ENCODE measurements around the gene NAT8L. TPM values are rescaled to one million over a fixed set of nuclear protein-coding genes. Genes with fewer than 3 reads are reported as not detected.
A peak's percentile ranks its signal among the peaks of the same experiment; 100 is the strongest.

NAT8L gene
- total RNA-seq, 1 experiment from 2014 or later, result 13.9 TPM

DNA sequence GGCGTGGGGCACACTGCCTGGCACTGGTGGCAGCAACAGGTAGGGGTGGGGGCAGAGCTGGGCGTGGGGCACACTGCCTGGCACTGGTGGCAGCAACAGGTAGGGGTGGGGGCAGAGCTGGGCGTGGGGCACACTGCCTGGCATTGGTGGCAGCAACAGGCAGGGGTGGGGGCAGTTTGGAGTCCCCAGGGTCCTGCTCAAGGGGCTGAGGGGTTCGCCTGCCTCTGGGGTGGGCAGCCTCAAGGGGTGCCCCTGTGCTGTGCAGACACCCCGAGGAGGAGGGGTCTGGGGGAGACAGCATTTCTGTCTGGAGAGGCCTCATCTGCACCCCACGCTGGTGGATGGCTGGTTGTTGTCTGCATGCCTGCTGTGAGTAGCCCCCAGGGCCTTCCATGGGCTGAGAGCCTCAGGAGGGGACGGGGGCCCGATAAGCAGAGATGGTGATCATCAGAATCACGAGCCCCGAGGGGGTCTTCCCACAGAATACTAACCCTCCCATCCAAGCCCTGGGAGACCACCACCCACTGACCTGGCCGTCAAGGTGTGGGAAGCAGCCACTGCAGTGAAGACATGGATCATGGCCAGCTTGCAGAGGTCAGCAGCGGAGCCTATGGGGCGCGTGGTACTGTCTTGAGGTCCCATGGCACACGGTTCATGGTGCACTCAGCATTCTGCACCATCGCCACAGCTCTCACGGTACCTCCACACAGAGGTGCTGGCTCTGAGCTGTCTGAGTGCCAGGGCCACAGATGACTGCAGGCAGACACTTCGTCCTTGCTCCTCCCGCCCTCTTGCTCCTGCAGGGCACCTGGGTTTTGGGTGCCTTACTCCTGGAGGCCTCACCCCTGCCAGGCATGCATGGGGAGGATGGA is 21.5 kb downstream of the NAT8L start:
- Histone ChIP-seq H2BK5ac (ENCODE audit: insufficient read length, low read length) (no peak overlapping the region), H3K14ac (ENCODE audit: insufficient read depth, low read length) (no peak overlapping the region), H3K27me3 (ENCODE audit: insufficient read depth, low read length) (no peaks in the 10 kb centered on the region), H3K4me1 (ENCODE audit: insufficient read depth, low read length) (no peaks in the 10 kb centered on the region), H2BK120ac (ENCODE audit: low read depth, low read length, poor library complexity, severe bottlenecking) (no peak overlapping the region), H4K8ac (replicated peaks; ENCODE audit: insufficient read length, low read depth, low read length) (no peak overlapping the region), H3K4ac (ENCODE audit: low read depth, low read length) (no peak overlapping the region), H3T11ph (ENCODE audit: low read length) (no peak overlapping the region), H3K9ac (ENCODE audit: extremely low read depth, insufficient read length, low read length) (no peak overlapping the region), H2AFZ (ENCODE audit: low read length) (no peak overlapping the region), H3K56ac (ENCODE audit: insufficient read length, low read depth, low read length) (no peak overlapping the region), H2BK15ac (ENCODE audit: low read depth, low read length) (no peak overlapping the region), H4K5ac (ENCODE audit: insufficient read length, low read depth, low read length) (no peak overlapping the region), H3K27ac (ENCODE audit: insufficient read length, low read depth, low read length) (no peak overlapping the region), H3K18ac (ENCODE audit: insufficient read length, low read depth, low read length) (peak overlapping the region; percentile 23), H3K23me2 (ENCODE audit: insufficient read length, low read depth, low read length, poor library complexity, severe bottlenecking) (no peaks in the 10 kb centered on the region), H3K9me3 (ENCODE audit: control insufficient read depth, low read depth, low read length) (no peaks in the 10 kb centered on the region), H3K79me1 (ENCODE audit: insufficient read depth, low read depth, low read length, poor library complexity, severe bottlenecking) (no peaks in the 10 kb centered on the region), H4K20me1 (ENCODE audit: control insufficient read depth, insufficient read depth, insufficient read length) (no peaks in the 10 kb centered on the region), H3K23ac (ENCODE audit: insufficient read length, low read depth, low read length) (no peak overlapping the region), H4K91ac (ENCODE audit: insufficient read length, low read depth, low read length) (no peak overlapping the region), H3K79me2 (ENCODE audit: insufficient read depth, low read length) (no peaks in the 10 kb centered on the region), H2BK20ac (ENCODE audit: low read depth, low read length, poor library complexity, severe bottlenecking) (no peak overlapping the region), H3K4me2 (ENCODE audit: insufficient read depth, insufficient read length, low read length) (no peak overlapping the region), H2BK12ac (ENCODE audit: insufficient read length, low read depth, low read length) (no peak overlapping the region), H2AK5ac (ENCODE audit: insufficient read length, low read length) (no peak overlapping the region)
- H3K36me3 Mint-ChIP-seq (ENCODE audit: insufficient read depth in 1 of 3, low read depth in 3 of 3), result no peaks in the 10 kb centered on the region
- no peak overlapping the region for H3K4me3 Mint-ChIP-seq
- DNase-seq, result peak; percentile 21
- TF ChIP-seq, protein P1, sequence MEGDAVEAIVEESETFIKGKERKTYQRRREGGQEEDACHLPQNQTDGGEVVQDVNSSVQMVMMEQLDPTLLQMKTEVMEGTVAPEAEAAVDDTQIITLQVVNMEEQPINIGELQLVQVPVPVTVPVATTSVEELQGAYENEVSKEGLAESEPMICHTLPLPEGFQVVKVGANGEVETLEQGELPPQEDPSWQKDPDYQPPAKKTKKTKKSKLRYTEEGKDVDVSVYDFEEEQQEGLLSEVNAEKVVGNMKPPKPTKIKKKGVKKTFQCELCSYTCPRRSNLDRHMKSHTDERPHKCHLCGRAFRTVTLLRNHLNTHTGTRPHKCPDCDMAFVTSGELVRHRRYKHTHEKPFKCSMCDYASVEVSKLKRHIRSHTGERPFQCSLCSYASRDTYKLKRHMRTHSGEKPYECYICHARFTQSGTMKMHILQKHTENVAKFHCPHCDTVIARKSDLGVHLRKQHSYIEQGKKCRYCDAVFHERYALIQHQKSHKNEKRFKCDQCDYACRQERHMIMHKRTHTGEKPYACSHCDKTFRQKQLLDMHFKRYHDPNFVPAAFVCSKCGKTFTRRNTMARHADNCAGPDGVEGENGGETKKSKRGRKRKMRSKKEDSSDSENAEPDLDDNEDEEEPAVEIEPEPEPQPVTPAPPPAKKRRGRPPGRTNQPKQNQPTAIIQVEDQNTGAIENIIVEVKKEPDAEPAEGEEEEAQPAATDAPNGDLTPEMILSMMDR (conservative IDR thresholded peaks at IDR 0.05), result no peak
- H3K9me3 Mint-ChIP-seq, result no peaks in the 10 kb centered on the region
- H3K27me3 Mint-ChIP-seq (ENCODE audit: low read depth), result peaks cover 8% of the 10 kb centered on the region
- WGBS (ENCODE audit: extremely low coverage, insufficient read length, low lambda C conversion rate), result no CpG with 5 or more reads among the region's 19 CpGs
- no peak overlapping the region for H3K27ac Mint-ChIP-seq
- peaks cover 0 to 3% of the 10 kb centered on the region in 2 experiments; a peak in 1 of 4 replicates for H3K4me1 Mint-ChIP-seq

All from H9 (cell line).